ENCODE data around the gene FFAR1. TPM values are rescaled to one million over a fixed set of nuclear protein-coding genes. Genes with fewer than 3 reads are reported as not detected.
"Not testable (repeated sequence)": the region's sequence is repeated elsewhere in the genome, so short reads cannot be mapped to it uniquely, and the experiment has no call there.

Gene FFAR1
- total RNA-seq, 1 donor from 2014 or later = 0.18 TPM

- H3K4me3 Mint-ChIP-seq; intact Hi-C loops (cut with micrococcal nuclease); DNase-seq (ENCODE audit: low spot score); H3K9me3 Mint-ChIP-seq; H3K36me3 Mint-ChIP-seq (ENCODE audit: low read depth); H3K27ac Mint-ChIP-seq: not testable (repeated sequence)
- Mint-ChIP-seq H3K27me3 (ENCODE audit: insufficient read depth) (peaks cover 15% of the 10 kb centered on the region), H3K4me1 (ENCODE audit: low read depth) (peaks cover 11% of the 10 kb centered on the region)
Measured at GRCh38 chr19:35379545-35379944, 31.8 kb downstream of the FFAR1 start.

GRCh38 chr19:35379992-35380391 is 32.3 kb downstream of the FFAR1 start:
- Mint-ChIP-seq H3K4me1 (ENCODE audit: low read depth) (peaks cover 6% of the 10 kb centered on the region), H3K9me3 (peaks cover 7% of the 10 kb centered on the region), H3K4me3 (no peak overlapping the region), H3K36me3 (ENCODE audit: low read depth) (no peaks in the 10 kb centered on the region), H3K27me3 (ENCODE audit: insufficient read depth) (peaks cover 13% of the 10 kb centered on the region), H3K27ac (no peak overlapping the region)
- DNase-seq (ENCODE audit: low spot score) = no peak
- intact Hi-C loops (cut with micrococcal nuclease) = no loop called here

DNA sequence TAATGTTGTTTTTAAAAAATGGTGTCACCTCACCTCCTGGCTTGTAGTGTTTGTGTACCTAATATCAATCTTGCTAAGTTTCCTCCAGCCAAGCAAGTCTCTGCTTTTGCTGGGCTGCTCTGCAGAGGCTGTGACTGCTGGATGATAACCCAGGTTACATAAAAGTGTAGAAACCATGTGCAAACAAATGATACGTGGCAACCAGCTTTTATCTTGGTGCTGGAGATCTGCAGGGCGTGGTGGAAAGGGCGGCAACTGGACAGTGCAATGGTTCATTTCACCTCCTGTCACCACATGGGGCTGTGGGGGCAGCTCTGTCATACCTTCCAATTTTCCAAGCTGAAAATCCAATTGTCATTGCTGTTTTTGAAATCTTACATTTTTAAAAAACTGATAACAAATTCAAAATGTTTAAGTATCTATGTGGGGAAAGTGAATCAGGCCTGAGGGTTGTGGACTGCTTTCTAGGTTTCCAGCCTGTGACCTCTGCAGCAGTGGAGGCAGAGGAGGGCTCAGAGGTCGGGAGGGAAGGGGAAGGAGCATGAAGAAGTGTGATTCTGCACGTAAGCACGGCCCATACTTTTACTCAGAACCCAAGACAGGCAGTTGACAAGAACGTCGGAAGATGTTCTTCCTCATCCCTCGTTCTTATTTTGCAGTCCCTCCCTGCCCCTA is 32.9 kb downstream of the FFAR1 start:
- H3K27me3 Mint-ChIP-seq (ENCODE audit: insufficient read depth) = peaks cover 10% of the 10 kb centered on the region
- intact Hi-C loops (cut with micrococcal nuclease) = no loop called here

DNA sequence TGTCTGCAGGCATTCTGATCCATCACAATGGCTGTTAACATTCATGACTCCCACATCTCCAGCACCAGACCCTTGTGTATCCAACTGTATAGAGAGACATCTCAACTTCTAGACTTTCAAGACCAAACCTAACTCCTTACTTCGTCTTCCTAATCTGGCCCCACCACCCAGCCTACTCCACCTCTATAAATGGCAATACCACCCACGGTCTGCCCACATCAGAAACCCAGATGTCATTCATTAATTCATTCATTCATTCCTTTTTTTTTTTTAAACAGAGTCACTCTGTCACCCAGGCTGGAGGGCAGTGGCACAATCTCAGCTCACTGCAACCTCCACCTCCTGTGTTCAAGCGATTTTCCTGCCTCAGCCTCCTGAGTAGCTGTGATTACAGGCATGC is 33.6 kb downstream of the FFAR1 start:
- intact Hi-C loops (cut with micrococcal nuclease) = no loop called here
- H3K4me3 Mint-ChIP-seq = no peak overlapping the region

More for the DNA sequence above, 32.9 kb downstream of the FFAR1 start:
- no peaks in the 10 kb centered on the region for H3K36me3 Mint-ChIP-seq (ENCODE audit: low read depth)
- H3K4me3 Mint-ChIP-seq = no peak overlapping the region
- peaks cover 5% of the 10 kb centered on the region for H3K4me1 Mint-ChIP-seq (ENCODE audit: low read depth)
- H3K9me3 Mint-ChIP-seq = peaks cover 7% of the 10 kb centered on the region
- no peak overlapping the region for H3K27ac Mint-ChIP-seq
- DNase-seq (ENCODE audit: low spot score) = no peak

DNA sequence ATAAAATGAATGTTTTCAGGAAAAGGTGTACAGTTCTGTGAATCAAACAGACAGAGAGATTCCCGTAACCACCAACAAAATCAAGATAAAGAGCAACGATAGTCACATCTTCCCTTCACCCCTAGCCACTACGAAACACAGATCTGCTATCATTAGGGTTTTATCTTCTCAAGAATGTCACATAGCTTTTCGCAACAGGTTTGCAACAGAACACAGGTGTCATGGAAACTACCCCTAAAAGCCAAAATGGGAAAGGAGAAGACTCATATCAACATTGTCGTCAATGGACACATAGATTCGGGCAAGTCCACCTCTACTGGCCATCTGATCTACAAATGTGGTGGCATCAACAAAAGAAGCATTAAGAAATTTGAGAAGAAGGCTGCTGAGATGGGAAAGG is 34.2 kb downstream of the FFAR1 start:
- peaks cover 13% of the 10 kb centered on the region for H3K9me3 Mint-ChIP-seq
- DNase-seq (ENCODE audit: low spot score) = no peak
- H3K27me3 Mint-ChIP-seq (ENCODE audit: insufficient read depth) = peaks cover 8% of the 10 kb centered on the region
- intact Hi-C loops (cut with micrococcal nuclease) = no loop called here
- H3K27ac Mint-ChIP-seq = no peak overlapping the region
- H3K4me1 Mint-ChIP-seq (ENCODE audit: low read depth) = no peaks in the 10 kb centered on the region
- peaks cover 3% of the 10 kb centered on the region for H3K36me3 Mint-ChIP-seq (ENCODE audit: low read depth)
- no peak overlapping the region for H3K4me3 Mint-ChIP-seq

More for the DNA sequence above, 33.6 kb downstream of the FFAR1 start:
- Mint-ChIP-seq H3K27ac (no peak overlapping the region), H3K27me3 (ENCODE audit: insufficient read depth) (peaks cover 8% of the 10 kb centered on the region), H3K36me3 (ENCODE audit: low read depth) (peaks cover under 1% of the 10 kb centered on the region), H3K9me3 (peaks cover 8% of the 10 kb centered on the region), H3K4me1 (ENCODE audit: low read depth) (no peaks in the 10 kb centered on the region)
- no peak for DNase-seq (ENCODE audit: low spot score)

DNA sequence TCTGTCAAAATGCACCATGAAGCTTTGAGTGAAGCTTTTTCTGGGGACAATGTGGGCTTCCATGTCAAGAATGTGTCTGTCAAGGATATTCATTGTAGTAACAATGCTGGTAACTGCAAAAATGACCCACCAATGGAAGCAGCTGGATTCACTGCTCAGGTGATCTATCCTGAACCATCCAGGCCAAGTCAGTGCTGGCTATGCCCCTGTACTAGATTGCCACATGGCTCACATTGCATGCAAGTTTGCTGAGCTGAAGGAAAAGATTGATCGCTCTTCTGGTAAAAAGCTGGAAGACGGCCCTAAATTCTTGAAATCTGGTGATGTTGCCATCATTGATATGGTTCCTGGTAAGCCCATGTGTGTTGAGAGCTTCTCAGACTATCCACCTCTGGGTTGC is 35.8 kb downstream of the FFAR1 start:
- peaks cover 3% of the 10 kb centered on the region for H3K36me3 Mint-ChIP-seq (ENCODE audit: low read depth)
- no peaks in the 10 kb centered on the region for H3K4me1 Mint-ChIP-seq (ENCODE audit: low read depth)
- no peak overlapping the region for H3K4me3 Mint-ChIP-seq
- H3K27me3 Mint-ChIP-seq (ENCODE audit: insufficient read depth) = peaks cover 6% of the 10 kb centered on the region
- H3K27ac Mint-ChIP-seq = no peak overlapping the region
- no peak for DNase-seq (ENCODE audit: low spot score)
- H3K9me3 Mint-ChIP-seq = peaks cover 13% of the 10 kb centered on the region
- intact Hi-C loops (cut with micrococcal nuclease) = no loop called here

GRCh38 chr19:35388277-35389054 is 40.8 kb downstream of the FFAR1 start:
- intact Hi-C loops (cut with micrococcal nuclease) = no loop called here
- no peak overlapping the region for H3K4me3 Mint-ChIP-seq
- no peaks in the 10 kb centered on the region for H3K4me1 Mint-ChIP-seq (ENCODE audit: low read depth)
- DNase-seq (ENCODE audit: low spot score) = no peak
- H3K27ac Mint-ChIP-seq = no peak overlapping the region
- H3K36me3 Mint-ChIP-seq (ENCODE audit: low read depth) = peaks cover 3% of the 10 kb centered on the region
- H3K9me3 Mint-ChIP-seq = peaks cover 10% of the 10 kb centered on the region
- peaks cover 8% of the 10 kb centered on the region for H3K27me3 Mint-ChIP-seq (ENCODE audit: insufficient read depth)

DNA sequence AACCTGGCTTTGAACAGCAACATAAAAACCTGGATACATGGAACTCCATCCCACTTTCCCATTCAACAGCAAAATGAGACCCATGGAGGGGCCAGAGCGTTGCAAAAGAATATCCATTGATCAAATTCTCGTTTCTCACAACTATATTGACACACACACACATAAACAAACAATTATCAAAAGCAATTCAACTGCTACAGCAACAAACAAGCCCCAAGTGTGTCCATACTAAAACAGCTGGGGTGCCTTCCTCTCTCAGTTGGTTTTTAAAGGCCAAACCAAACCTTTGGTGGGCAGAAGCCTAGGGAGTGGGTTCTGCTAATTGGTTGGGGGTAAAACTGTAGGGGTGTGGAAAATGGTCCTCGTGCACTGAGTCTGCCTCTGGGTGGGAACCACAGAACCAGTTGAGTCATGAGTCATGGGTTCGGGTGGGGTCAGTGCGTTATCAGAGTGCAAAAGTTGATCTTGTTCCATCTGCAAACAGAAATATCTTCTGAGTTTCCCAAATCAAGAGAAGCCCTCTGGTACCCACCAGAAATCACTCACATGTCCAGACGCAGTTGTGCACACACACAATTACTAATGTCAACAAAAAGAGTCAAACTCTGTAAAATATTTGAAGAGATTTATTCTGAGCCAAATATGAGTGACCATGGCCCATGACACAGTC is 41.6 kb downstream of the FFAR1 start:
- intact Hi-C loops (cut with micrococcal nuclease) = no loop called here
- no peak for DNase-seq (ENCODE audit: low spot score)
- no peaks in the 10 kb centered on the region for H3K4me1 Mint-ChIP-seq (ENCODE audit: low read depth)
- peaks cover 8% of the 10 kb centered on the region for H3K27me3 Mint-ChIP-seq (ENCODE audit: insufficient read depth)
- H3K9me3 Mint-ChIP-seq = peaks cover 10% of the 10 kb centered on the region
- H3K27ac Mint-ChIP-seq = no peak overlapping the region
- peaks cover 3% of the 10 kb centered on the region for H3K36me3 Mint-ChIP-seq (ENCODE audit: low read depth)
- no peak overlapping the region for H3K4me3 Mint-ChIP-seq

GRCh38 chr19:35392742-35393715 is 45.3 kb downstream of the FFAR1 start:
- H3K4me3 Mint-ChIP-seq = no peak overlapping the region
- intact Hi-C loops (cut with micrococcal nuclease) = no loop called here
- peaks cover 8% of the 10 kb centered on the region for H3K27me3 Mint-ChIP-seq (ENCODE audit: insufficient read depth)

DNA sequence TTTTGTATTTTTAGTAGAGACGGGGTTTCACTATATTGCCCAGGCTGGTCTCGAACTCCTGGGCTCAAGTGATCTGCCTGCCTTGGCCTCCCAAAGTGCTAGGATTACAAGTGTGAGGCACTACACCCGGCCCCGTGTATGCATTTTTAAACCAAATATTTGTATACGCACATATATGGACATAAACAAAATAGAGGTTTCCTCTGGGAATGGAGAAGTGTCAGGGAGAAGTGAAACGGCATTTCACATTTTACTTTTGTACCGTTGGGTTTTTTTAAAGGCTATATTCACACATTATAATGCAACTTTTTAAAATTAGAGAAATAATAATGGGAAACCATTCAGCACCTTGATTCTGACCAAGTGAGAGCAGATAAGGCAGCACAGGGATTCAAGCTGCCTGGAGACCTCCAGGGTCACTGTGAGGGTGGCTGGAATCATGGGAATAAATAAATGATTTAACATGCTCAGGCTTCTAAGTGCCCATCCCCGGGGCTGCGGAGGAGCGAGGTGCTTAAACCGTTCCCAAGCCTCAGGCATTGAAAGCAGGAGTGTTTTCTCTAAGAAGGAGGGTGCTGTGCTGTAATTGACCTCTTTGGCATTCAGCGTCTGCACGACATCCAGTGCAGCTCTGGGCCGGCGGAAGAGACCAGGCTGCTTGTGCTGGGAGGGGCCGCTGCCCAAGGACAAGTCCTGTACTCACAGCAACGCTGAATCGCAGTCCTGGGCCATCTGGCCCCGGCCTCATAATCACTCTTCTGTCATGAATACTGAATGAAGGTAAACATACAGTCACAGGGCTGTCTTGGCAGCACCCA is 47.9 kb downstream of the FFAR1 start:
- H3K36me3 Mint-ChIP-seq (ENCODE audit: low read depth) = no peaks in the 10 kb centered on the region
- no peaks in the 10 kb centered on the region for H3K4me1 Mint-ChIP-seq (ENCODE audit: low read depth)
- no peak overlapping the region for H3K4me3 Mint-ChIP-seq
- intact Hi-C loops (cut with micrococcal nuclease) = no loop called here
- no peaks in the 10 kb centered on the region for H3K9me3 Mint-ChIP-seq
- no peak for DNase-seq (ENCODE audit: low spot score)
- H3K27ac Mint-ChIP-seq = no peak overlapping the region
- H3K27me3 Mint-ChIP-seq (ENCODE audit: insufficient read depth) = peaks cover 8% of the 10 kb centered on the region

More at GRCh38 chr19:35392742-35393715, 45.3 kb downstream of the FFAR1 start:
- H3K27ac Mint-ChIP-seq = no peak overlapping the region
- no peaks in the 10 kb centered on the region for H3K36me3 Mint-ChIP-seq (ENCODE audit: low read depth)
- H3K4me1 Mint-ChIP-seq (ENCODE audit: low read depth) = no peaks in the 10 kb centered on the region
- H3K9me3 Mint-ChIP-seq = no peaks in the 10 kb centered on the region
- DNase-seq (ENCODE audit: low spot score) = no peak

- no peak for DNase-seq (ENCODE audit: low spot score)
- no peak overlapping the region for H3K27ac Mint-ChIP-seq
- intact Hi-C loops (cut with micrococcal nuclease) = no loop called here
Measured at GRCh38 chr19:35396240-35396885, 48.7 kb downstream of the FFAR1 start.

More at GRCh38 chr19:35396240-35396885, 48.7 kb downstream of the FFAR1 start:
- Mint-ChIP-seq H3K4me1 (ENCODE audit: low read depth) (no peaks in the 10 kb centered on the region), H3K27me3 (ENCODE audit: insufficient read depth) (peaks cover 5% of the 10 kb centered on the region), H3K9me3 (no peaks in the 10 kb centered on the region), H3K4me3 (no peak overlapping the region), H3K36me3 (ENCODE audit: low read depth) (no peaks in the 10 kb centered on the region)
